Stimulated activated naive CD8-positive, alpha-beta T cell treated with anti-CD3 and anti-CD28 coated beads, Interleukin-15, Interleukin-2, amounts not matched to agents 100 U/mL and 50 U/mL, for 24 hours (primary cell): ENCODE measurements around the gene NFE2.
A peak's percentile ranks its signal among the peaks of the same experiment; 100 is the strongest.
"Not testable (repeated sequence)": the region's sequence is repeated elsewhere in the genome, so short reads cannot be mapped to it uniquely, and the experiment has no call there.

ENCODE experiments used
- ATAC-seq: fragments of 150-1000 bp; cut with Tn5 transposase; one replicate; pipeline ENCODE4 v1.10.0; 2021
- DNase-seq: peaks from one replicate; pipeline ENCODE4 v3.0.0; 2021

NFE2 gene

DNA sequence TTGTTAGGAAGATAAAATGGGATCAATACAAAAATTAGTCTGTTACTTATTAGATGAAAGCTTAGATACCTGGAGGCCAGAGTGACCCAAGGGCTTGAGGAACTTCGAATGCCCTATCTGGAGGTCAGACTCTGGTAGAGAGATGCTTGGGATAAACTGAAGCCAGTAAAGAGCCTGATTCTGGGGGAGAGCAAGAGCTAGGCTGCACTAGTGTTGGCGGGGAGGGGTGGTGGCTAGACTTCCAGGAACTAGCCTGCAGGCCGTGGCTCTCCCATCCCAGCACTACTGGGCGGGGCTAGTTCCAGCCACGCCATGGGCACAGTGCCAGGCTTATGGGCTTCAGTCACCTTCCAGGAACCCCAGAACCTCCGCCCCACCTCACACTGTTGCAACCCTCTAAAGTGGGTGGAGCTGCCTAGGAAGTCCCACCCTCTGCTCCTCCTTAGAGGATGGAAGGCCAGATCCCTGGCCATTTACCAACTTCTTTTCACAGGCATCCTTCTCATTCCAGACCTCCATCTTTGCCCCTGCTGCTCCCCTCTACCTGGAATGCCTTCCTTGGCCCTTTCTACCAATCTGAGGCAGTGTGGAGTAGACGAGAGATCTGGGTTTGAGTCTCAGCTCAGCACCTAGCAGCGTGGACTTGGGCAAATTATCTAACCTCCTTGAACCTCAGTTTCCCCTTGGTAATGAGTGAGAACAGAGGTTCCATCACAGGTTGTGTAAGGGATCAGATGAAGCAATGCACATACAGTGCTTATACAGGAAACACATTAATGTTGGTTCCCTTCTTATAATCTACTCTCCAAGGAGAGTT is 6.3 kb upstream of the NFE2 start:
- DNase-seq: peak; percentile 32
- ATAC-seq: peak; percentile 57

DNA sequence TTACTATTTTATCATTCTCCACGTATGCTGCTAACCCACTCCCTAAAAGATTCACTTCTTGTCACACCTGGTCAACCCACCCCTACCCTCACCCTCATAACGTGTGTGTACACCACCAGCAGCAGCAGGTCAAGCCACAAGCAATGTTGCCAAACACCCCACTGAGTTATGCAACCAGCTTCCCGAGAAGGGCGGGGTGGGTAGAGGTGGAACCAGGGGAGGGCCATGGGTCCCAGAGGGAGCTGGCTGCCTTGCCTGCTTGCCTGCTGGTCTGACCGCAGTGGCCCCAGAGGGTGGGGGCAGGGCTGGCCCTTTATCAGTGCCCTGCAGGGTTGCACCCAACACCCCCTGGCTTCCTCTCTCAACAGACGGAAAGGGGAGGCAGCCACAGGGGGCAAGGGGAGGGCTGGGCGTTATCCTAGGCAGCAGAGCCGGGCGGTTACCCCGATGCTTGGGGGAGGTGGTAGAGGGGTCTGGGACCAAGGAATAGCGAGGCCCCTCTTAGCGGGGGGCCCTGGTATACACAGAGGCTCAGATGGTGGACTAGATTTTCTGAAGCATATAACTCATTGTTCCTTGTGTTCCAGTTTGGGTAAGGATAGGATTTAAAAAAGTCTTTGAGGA is 3.5 kb upstream of the NFE2 start:
- DNase-seq: peak; percentile 33
- peak; percentile 47 for ATAC-seq

DNA sequence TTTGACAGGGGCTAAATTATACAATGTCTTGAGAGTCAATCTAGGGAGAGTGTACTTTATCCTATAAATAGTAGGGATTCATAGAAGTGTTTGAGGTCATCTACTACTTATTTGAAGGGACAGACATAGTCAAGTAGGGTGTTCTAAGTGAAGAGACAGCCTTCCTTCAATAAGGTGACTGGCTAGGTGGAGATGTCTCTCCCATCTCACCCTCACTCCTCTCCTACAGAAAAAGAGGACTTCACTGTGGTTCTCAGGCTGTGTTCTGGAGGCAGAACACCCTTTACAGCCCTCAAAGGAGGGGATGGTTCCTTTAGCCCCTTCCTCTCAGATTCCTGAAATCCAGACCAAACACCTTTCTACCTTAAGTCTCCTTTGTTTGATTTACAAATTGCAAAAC is 2.8 kb upstream of the NFE2 start:
- DNase-seq: no peak
- no peak for ATAC-seq

- DNase-seq: no peak
- ATAC-seq: no peak
Measured at GRCh38 chr12:54301428-54302048, 723 bp upstream of the NFE2 start.

- DNase-seq: no peak
- no peak for ATAC-seq
Measured at GRCh38 chr12:54300225-54300731, 537 bp downstream of the NFE2 start.

GRCh38 chr12:54299515-54300224 is 1.1 kb downstream of the NFE2 start:
- ATAC-seq: no peak
- no peak for DNase-seq

DNA sequence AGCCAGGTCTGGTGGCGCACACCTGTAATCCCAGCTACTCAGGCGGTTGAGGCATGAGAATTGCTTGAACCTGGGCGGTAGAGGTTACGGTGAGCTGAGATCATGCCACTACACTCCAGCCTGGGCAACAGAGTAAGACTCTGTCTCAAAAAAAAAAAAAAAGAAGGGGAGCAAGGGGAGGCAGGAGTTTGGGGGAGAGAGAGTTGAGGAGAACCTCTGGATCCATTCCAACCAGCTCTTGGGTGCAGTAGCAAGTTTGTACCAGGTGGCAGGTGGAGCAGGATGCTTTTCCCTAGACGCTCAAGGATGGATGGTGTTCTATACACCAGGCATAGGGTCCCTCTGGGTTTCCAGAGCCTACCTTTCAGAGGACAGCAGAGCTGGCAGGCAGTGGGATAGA is 1.9 kb downstream of the NFE2 start:
- no peak for ATAC-seq

DNA sequence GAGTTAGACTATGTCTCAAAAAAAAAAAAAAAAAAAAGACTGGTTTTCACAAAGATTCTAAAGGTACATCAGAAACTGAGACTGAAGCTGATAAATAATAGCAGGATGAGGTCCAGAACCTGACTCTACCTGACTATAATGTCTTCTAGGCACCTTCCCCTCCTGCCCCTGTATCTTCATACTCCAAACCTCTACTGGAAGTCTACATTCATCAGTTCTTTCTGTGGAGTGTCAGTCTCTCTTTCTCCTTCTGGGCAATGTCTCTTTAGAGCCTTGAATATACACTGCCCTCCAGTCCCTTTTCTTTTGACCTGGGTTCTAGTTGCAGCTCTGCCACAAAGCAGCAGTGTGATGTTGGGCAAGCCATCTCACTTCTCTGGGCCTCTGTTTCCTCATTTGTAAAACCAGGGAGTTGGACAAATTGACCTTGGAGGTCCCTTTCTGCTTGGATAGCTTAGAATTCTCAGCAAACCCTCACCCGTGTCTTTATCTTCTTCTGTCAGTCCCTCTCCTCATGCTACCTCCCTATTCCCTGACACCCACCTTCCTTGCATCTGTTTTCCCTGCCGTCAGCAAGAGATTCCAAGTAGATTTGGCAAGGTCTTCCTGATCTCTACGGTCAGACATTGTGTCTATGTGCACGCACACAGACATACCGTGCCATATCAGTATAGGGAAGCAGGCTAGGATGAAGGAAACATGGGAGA is 4.3 kb downstream of the NFE2 start:
- DNase-seq (no peak), ATAC-seq (no peak)

More for the DNA sequence above, 1.9 kb downstream of the NFE2 start:
- no peak for DNase-seq

DNA sequence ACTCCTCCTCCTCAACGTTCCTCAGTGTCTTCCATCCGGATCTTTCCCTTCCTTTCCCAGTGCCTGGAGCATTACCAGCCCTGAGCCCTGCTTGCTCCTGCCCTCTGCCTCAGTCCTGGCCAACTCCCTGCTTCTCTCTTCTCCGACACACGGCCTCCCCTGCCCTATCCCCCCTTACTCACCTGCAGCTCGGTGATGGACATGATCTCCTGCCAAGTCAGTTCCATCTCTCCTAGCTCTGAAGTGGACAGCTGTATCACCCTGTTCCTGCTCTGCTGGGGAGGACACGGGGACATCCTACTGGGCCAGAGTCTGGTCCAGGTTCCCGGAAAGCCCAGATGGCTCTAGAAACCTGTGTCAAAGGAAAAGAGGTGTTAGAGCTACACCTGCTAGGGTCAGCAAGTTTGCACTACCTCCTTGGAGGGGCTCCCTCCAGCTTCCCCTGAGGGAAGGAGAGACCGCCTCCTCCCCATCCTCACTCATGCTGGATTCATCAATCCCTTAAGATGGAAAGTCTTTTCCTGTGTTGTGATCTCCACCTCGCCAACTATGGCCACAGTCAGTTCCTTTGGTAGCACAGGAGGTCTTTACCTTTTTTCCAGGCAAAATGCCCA is 5.8 kb downstream of the NFE2 start:
- no peak for DNase-seq
- no peak for ATAC-seq

DNA sequence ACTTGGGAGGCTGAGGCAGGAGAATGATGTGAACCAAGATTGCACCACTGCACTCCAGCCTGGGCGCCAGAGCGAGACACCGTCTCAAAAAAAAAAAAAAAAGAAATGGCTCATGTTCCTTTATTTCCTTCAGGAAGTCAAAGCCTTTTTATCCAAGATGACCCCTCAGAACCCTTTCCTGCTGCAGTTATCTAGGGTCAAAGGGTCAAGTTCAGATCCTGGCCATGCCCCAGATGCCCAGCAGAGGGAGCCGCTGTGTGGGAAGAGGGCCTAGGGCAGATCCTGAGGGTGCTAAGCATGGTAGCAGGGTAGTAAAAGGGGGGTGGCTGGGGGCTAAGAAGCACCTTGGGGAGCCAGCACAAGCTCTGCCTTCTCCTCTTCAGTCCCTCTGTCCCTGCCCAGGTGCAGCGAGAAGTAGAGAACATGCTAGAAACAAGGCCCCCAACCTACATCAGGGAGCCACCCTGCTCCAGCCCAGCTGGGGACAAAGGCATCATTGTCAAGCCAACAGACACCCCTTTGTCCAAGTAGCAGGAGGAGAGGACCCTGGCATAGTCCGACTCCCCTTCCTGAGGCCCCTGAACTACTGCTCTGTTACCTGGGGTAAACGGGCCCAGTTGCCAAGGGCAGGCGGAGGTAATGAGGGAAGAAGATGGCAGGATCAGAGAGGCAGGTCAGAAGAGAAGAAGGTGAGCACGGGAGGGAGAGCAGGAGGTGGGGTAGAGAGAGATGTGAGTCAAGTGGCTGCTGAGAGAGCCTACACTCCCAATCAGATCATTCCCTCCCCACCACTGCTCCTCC is 6.5 kb downstream of the NFE2 start:
- ATAC-seq (peak; percentile 73), DNase-seq (peak; percentile 80)

DNA sequence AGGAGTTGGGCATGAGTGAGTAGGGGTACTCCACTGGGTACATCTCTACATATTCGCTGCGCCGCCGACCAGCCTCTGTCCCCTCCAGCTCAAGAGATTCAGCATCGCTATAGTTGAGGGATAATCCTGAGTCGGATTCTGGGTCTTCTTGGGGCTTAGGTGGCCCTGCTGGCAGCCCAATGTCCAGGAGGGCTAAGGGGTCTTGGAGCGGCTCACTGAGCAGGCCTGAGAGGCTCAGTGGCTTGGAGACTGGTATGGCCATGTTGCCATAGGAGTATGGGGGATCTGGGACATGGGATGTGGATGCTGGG is 7.9 kb downstream of the NFE2 start:
- no peak for DNase-seq
- no peak for ATAC-seq

DNA sequence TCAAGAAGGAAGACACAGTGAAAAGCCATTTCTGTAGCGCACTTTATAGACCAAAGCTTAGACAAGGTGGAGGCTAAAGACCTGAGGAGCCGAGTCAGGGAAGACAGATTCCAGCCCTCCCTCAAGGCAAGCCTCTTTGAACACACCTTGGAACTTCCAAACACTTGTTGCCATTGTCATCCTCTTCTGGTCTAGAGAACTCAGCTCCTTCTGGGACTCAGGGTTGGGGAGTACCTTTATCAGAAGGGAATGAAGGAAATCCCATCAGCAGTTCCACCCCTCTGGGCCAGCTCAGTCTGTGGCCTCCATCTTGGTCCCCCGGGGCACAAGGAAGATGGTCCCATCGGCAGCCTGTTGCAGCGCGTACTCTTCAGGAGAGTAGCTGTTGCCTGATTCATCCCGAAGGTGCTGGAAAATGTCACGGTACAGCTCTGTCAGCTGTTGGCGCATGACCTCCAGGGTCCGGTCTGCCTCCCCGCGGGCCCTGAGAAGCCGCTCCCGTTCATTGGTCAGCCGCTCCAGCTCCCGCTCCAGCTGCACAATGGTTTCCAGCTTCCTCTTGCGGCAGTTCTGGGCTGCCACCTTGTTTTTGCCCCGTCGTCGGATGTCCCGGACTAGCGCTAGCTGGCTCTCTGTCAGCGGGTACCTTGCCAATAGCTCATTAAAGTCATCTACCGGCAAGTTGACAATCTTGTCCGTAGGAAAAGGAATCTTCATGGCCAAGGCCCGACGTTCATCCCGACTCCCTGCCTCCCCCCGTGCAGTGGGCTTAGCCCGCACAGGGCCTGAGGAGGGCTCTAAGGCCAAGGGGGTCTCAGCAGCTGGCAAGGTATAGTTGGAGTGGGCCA is 8.5 kb downstream of the NFE2 start:
- DNase-seq (no peak), ATAC-seq (no peak)

GRCh38 chr12:54287261-54288157 is 13.3 kb downstream of the NFE2 start:
- ATAC-seq (no peak), DNase-seq (peak; percentile 25)

- ATAC-seq: no peak
- DNase-seq: no peak
Measured at GRCh38 chr12:54286042-54287030, 14.5 kb downstream of the NFE2 start.

- DNase-seq: no peak
- no peak for ATAC-seq
Measured at GRCh38 chr12:54285150-54286041, 15.4 kb downstream of the NFE2 start.

DNA sequence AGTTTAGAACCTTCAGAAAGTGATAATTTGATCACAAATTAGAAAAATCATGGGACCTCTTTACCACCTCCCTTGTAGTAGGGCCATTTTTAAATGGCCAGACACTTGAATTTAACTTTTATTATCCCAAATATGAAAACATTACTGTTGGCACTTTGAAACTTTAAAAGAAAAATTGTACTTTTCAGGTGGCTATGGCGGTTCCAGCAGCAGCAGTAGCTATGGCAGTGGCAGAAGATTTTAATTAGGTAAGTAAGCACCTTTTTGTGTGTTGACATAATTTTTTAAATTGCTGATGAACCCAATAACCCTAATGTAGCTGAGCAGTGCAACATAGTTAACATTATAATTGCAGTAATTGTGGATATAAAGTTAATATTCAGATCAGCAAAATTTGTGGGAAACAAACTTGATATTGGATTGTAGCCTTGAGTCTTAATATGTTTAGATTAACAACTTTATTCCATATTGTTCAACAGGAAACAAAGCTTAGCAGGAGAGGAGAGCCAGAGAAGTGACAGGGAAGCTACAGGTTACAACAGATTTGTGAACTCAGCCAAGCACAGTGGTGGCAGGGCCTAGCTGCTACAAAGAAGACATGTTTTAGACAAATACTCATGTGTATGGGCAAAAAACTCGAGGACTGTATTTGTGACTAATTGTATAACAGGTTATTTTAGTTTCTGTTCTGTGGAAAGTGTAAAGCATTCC is 16.6 kb downstream of the NFE2 start:
- not testable (repeated sequence) for DNase-seq, ATAC-seq
